Subcutaneous abdominal adipose tissue (tissue), 5 donors: ENCODE measurements around the gene MGAT4A.

Experiments
- H3K27ac ChIP-seq: one replicate; pipeline ENCODE4 v1.7.0; 2013; ENCODE audit warnings: low read depth, mild to moderate bottlenecking, inconsistent platforms, low read length, moderate library complexity
- H3K27me3 ChIP-seq, 5 donors: one replicate each; pipeline ENCODE4 v1.7.0; 2013; ENCODE audit warnings: low read length in 5 of 5, inconsistent platforms in 1 of 5; ENCODE audit not compliant: control insufficient read depth in 5 of 5, insufficient read depth in 4 of 5
- H3K36me3 ChIP-seq, 5 donors: one replicate each; pipeline ENCODE4 v1.7.0; 2013; ENCODE audit warnings: low read length in 5 of 5; ENCODE audit not compliant: control insufficient read depth in 5 of 5, insufficient read depth in 5 of 5
- H3K4me1 ChIP-seq, 5 donors: one replicate each; pipeline ENCODE4 v1.7.0; 2013; ENCODE audit warnings: low read length in 5 of 5, mild to moderate bottlenecking in 3 of 5, moderate library complexity in 1 of 5; ENCODE audit not compliant: control insufficient read depth in 5 of 5, insufficient read depth in 5 of 5
- H3K4me3 ChIP-seq, 5 donors: one replicate each; pipeline ENCODE4 v1.7.0; 2013; ENCODE audit warnings: low read length in 5 of 5, low read depth in 1 of 5
- H3K9ac ChIP-seq, 5 donors: one replicate each; pipeline ENCODE4 v1.7.0; 2013; ENCODE audit warnings: low read length in 5 of 5, mild to moderate bottlenecking in 4 of 5, moderate library complexity in 3 of 5
- H3K9me3 ChIP-seq, 5 donors: one replicate each; pipeline ENCODE4 v1.7.0; 2013; ENCODE audit warnings: low read length in 5 of 5; ENCODE audit not compliant: control insufficient read depth in 5 of 5
- donor health status: healthy.
- donor health status: healthy.
- donor health status: healthy.
- donor health status: healthy.
- donor health status: healthy.

MGAT4A gene

GRCh38 chr2:98623657-98624056 is 107.3 kb downstream of the MGAT4A start:
- Histone ChIP-seq H3K36me3 (peaks cover 7 to 22% (median 13%) of the 10 kb centered on the region in 5 donors), H3K9me3 (no peaks in the 10 kb centered on the region), H3K4me1 (peaks cover 0 to 13% (median 0%) of the 10 kb centered on the region in 5 donors), H3K27me3 (no peaks in the 10 kb centered on the region), H3K4me3 (no peak overlapping the region), H3K9ac (no peak overlapping the region), H3K27ac (peak overlapping the region; percentile 33)

- Histone ChIP-seq H3K9ac (peak overlapping the region in 1 of 5 donors; percentile 58), H3K4me3 (no peak overlapping the region), H3K4me1 (no peaks in the 10 kb centered on the region), H3K9me3 (no peaks in the 10 kb centered on the region), H3K36me3 (peaks cover 41 to 78% (median 60%) of the 10 kb centered on the region in 5 donors), H3K27me3 (no peaks in the 10 kb centered on the region), H3K27ac (no peak overlapping the region)
These were observed 113.8 kb downstream of the MGAT4A start for GRCh38 chr2:98617149-98617548.

GRCh38 chr2:98615481-98615880 is 115.5 kb downstream of the MGAT4A start:
- no peak overlapping the region for H3K4me3 ChIP-seq
- H3K36me3 ChIP-seq: peaks cover 36 to 73% (median 65%) of the 10 kb centered on the region in 5 donors
- H3K9ac ChIP-seq: peak overlapping the region in 1 of 5 donors; percentile 13
- H3K4me1 ChIP-seq: peaks cover 2 to 9% (median 3%) of the 10 kb centered on the region in 5 donors
- no peaks in the 10 kb centered on the region for H3K9me3 ChIP-seq
- H3K27me3 ChIP-seq: no peaks in the 10 kb centered on the region
- no peak overlapping the region for H3K27ac ChIP-seq

- no peaks in the 10 kb centered on the region for H3K9me3 ChIP-seq
- no peak overlapping the region for H3K9ac ChIP-seq
- H3K4me3 ChIP-seq: no peak overlapping the region
- no peaks in the 10 kb centered on the region for H3K27me3 ChIP-seq
- peaks cover 32 to 75% (median 66%) of the 10 kb centered on the region in 5 donors for H3K36me3 ChIP-seq
- H3K27ac ChIP-seq: no peak overlapping the region
- H3K4me1 ChIP-seq: peaks cover 3 to 22% (median 16%) of the 10 kb centered on the region in 5 donors
These were observed 116.8 kb downstream of the MGAT4A start for GRCh38 chr2:98614024-98614739.

- Histone ChIP-seq H3K9ac (peak overlapping the region; percentile 97 to 100 (median 99)), H3K36me3 (peaks cover 0 to 35% (median 27%) of the 10 kb centered on the region in 5 donors), H3K27me3 (no peaks in the 10 kb centered on the region), H3K9me3 (no peaks in the 10 kb centered on the region), H3K4me3 (peak overlapping the region; percentile 81 to 99 (median 95)), H3K27ac (peak overlapping the region; percentile 96), H3K4me1 (peaks cover 14 to 43% (median 40%) of the 10 kb centered on the region in 5 donors)
These were observed 121.8 kb downstream of the MGAT4A start for GRCh38 chr2:98608962-98609604.

- peak within 1 kb of the TSS; percentile 96 for H3K27ac ChIP-seq
- peaks cover 14 to 43% (median 40%) of the 10 kb centered on the region in 5 donors for H3K4me1 ChIP-seq
- H3K4me3 ChIP-seq: peak within 1 kb of the TSS; percentile 85 to 99 (median 95)
- peak within 1 kb of the TSS; percentile 97 to 100 (median 99) for H3K9ac ChIP-seq
- peaks cover 4 to 32% (median 21%) of the 10 kb centered on the region in 5 donors for H3K36me3 ChIP-seq
- no peaks in the 10 kb centered on the region for H3K27me3 ChIP-seq
- H3K9me3 ChIP-seq: no peaks in the 10 kb centered on the region
These were observed 122.6 kb downstream of the MGAT4A start, which contains the start of the genes COA5 and UNC50 for GRCh38 chr2:98608116-98608961. Gene COA5, minus strand, starts transcription at chr2:98608512. Its CDS starts 107 bp downstream, at chr2:98608405. Gene UNC50, plus strand, starts transcription at chr2:98608589. Its CDS starts 1,171 bp downstream, at chr2:98609760.

- peaks cover 14 to 43% (median 40%) of the 10 kb centered on the region in 5 donors for H3K4me1 ChIP-seq
These were observed 123.2 kb downstream of the MGAT4A start for GRCh38 chr2:98607741-98608115.

GRCh38 chr2:98607104-98607503 is 123.8 kb downstream of the MGAT4A start:
- no peak overlapping the region for H3K27ac ChIP-seq
- H3K27me3 ChIP-seq: no peaks in the 10 kb centered on the region
- H3K4me3 ChIP-seq: peak overlapping the region; percentile 85 to 99 (median 95)
- H3K4me1 ChIP-seq: peaks cover 14 to 43% (median 40%) of the 10 kb centered on the region in 5 donors
- peaks cover 8 to 29% (median 16%) of the 10 kb centered on the region in 5 donors for H3K36me3 ChIP-seq
- no peaks in the 10 kb centered on the region for H3K9me3 ChIP-seq
- H3K9ac ChIP-seq: peak overlapping the region; percentile 91 to 100 (median 99)

More at GRCh38 chr2:98607741-98608115, 123.2 kb downstream of the MGAT4A start:
- Histone ChIP-seq H3K27me3 (no peaks in the 10 kb centered on the region), H3K9me3 (no peaks in the 10 kb centered on the region), H3K4me3 (peak overlapping the region; percentile 85 to 99 (median 95)), H3K36me3 (peaks cover 6 to 30% (median 18%) of the 10 kb centered on the region in 5 donors), H3K9ac (peak overlapping the region; percentile 91 to 100 (median 99)), H3K27ac (peak overlapping the region; percentile 96)

- H3K9ac ChIP-seq: peak overlapping the region in 2 of 5 donors; percentile 98 to 100
- no peak overlapping the region for H3K27ac ChIP-seq
- peaks cover 14 to 43% (median 40%) of the 10 kb centered on the region in 5 donors for H3K4me1 ChIP-seq
- H3K27me3 ChIP-seq: no peaks in the 10 kb centered on the region
- H3K36me3 ChIP-seq: peaks cover 12 to 32% (median 19%) of the 10 kb centered on the region in 5 donors
- no peaks in the 10 kb centered on the region for H3K9me3 ChIP-seq
- H3K4me3 ChIP-seq: no peak overlapping the region
These were observed 124.5 kb downstream of the MGAT4A start for GRCh38 chr2:98606431-98606830.
